ENCODE measurements around the gene EBF3. TPM values are rescaled to one million over a fixed set of nuclear protein-coding genes. Genes with fewer than 3 reads are reported as not detected.

Gene EBF3
- total RNA-seq, 4 donors from 2014 or later: 1.4 to 4.2 (median 2.4) TPM

GRCh38 chr10:129942019-129942277 lies 22.1 kb downstream of the EBF3 start:
- no peak overlapping the region for H3K27ac ChIP-seq
- H3K4me1 ChIP-seq: peaks cover 5% of the 10 kb centered on the region
- no peak overlapping the region for H3K4me3 ChIP-seq
- H3K27me3 ChIP-seq: no peaks in the 10 kb centered on the region
- 95% methylated on average over 4 of the region's 4 CpGs for WGBS
- no peaks in the 10 kb centered on the region for H3K36me3 ChIP-seq
- no peak for DNase-seq (ENCODE audit: low spot score in 2 of 2)
- no peak for TF ChIP-seq CTCF (IDR thresholded peaks at IDR 0.05)
- no peaks in the 10 kb centered on the region for H3K9me3 ChIP-seq

DNA sequence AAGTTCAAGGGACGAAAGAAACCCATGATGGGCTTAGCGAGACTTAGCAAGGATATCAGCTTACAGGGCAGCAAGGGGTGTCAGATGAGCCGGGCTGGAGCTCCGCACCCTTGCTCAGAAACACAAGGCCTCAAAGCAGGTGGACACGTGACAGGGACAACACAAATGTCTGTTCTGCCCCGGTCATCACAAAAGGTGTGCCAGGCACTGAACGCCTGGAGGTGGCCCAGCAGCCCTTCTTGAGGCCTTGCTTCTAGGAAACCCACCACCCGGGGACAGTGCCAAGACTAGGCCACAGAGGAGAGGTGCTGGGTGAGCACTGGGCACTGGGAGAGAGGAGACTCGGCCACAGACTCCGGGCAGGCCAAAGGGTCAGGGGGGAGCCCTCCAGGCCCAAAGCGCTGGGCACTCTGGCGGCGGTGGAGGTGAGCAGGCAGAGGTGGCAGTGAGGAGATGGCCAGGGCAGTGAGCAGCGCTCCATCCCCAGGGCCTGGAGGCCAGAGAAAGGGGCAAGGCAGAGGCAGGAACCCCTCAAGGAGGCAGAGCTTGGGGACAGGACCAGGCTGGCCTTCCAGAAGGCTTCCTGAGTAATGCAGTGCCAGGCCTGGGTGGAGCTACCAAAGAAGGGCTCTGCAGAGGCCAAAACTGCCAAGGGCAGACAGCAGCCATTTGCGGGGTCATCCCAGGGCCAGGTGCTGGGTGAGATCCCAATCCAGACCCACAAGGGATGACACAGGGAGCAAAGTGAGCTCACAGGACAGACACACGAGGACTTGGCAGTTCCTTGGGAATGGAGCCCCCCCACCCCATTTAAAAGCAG lies 22.7 kb downstream of the EBF3 start:
- Histone ChIP-seq H3K4me1 (peaks cover 3% of the 10 kb centered on the region), H3K36me3 (no peaks in the 10 kb centered on the region), H3K9me3 (no peaks in the 10 kb centered on the region), H3K4me3 (no peak overlapping the region), H3K27me3 (no peaks in the 10 kb centered on the region), H3K27ac (no peak overlapping the region)
- 80% methylated on average over 15 of the region's 16 CpGs for whole genome bisulfite sequencing
- no peak for TF ChIP-seq EP300 (IDR thresholded peaks at IDR 0.05)
- TF ChIP-seq CTCF (IDR thresholded peaks at IDR 0.05): no peak
- TF ChIP-seq POLR2AphosphoS5 (IDR thresholded peaks at IDR 0.05): no peak
- TF ChIP-seq POLR2A (IDR thresholded peaks at IDR 0.05): no peak
- peak in 1 of 2 donors; percentile 58 for DNase-seq (ENCODE audit: low spot score in 2 of 2)

GRCh38 chr10:129940617-129941198 lies 23.4 kb downstream of the EBF3 start:
- Histone ChIP-seq H3K36me3 (no peaks in the 10 kb centered on the region), H3K4me1 (no peaks in the 10 kb centered on the region), H3K4me3 (no peak overlapping the region), H3K27me3 (no peaks in the 10 kb centered on the region), H3K9me3 (no peaks in the 10 kb centered on the region), H3K27ac (no peak overlapping the region)
- DNase-seq (ENCODE audit: low spot score in 2 of 2): peak in 1 of 2 donors; percentile 76
- WGBS: 80% methylated on average over 7 of the region's 13 CpGs
- TF ChIP-seq POLR2AphosphoS5 (IDR thresholded peaks at IDR 0.05): no peak
- TF ChIP-seq EP300 (IDR thresholded peaks at IDR 0.05): no peak
- no peak for TF ChIP-seq POLR2A (IDR thresholded peaks at IDR 0.05)
- no peak for TF ChIP-seq CTCF (IDR thresholded peaks at IDR 0.05)

GRCh38 chr10:129939416-129940275 lies 24.4 kb downstream of the EBF3 start:
- Histone ChIP-seq H3K4me1 (no peaks in the 10 kb centered on the region), H3K4me3 (no peak overlapping the region), H3K27ac (no peak overlapping the region), H3K36me3 (no peaks in the 10 kb centered on the region), H3K9me3 (no peaks in the 10 kb centered on the region), H3K27me3 (no peaks in the 10 kb centered on the region)
- 71% methylated on average over 19 of the region's 23 CpGs for WGBS
- DNase-seq (ENCODE audit: low spot score in 2 of 2): peak in 1 of 2 donors; percentile 72
- no peak for TF ChIP-seq POLR2AphosphoS5 (IDR thresholded peaks at IDR 0.05)
- TF ChIP-seq EP300 (IDR thresholded peaks at IDR 0.05): no peak
- no peak for TF ChIP-seq POLR2A (IDR thresholded peaks at IDR 0.05)
- TF ChIP-seq CTCF (IDR thresholded peaks at IDR 0.05): no peak

- no peaks in the 10 kb centered on the region for H3K27me3 ChIP-seq
- no peaks in the 10 kb centered on the region for H3K36me3 ChIP-seq
- H3K4me3 ChIP-seq: no peak overlapping the region
- WGBS: 58% methylated on average over 8 of the region's 8 CpGs
- TF ChIP-seq EP300 (IDR thresholded peaks at IDR 0.05) (no peak), POLR2A (IDR thresholded peaks at IDR 0.05) (no peak), POLR2AphosphoS5 (IDR thresholded peaks at IDR 0.05) (no peak), CTCF (IDR thresholded peaks at IDR 0.05) (no peak)
- DNase-seq (ENCODE audit: low spot score in 2 of 2): peak in 1 of 2 donors; percentile 47
- no peaks in the 10 kb centered on the region for H3K9me3 ChIP-seq
- H3K27ac ChIP-seq: no peak overlapping the region
- no peaks in the 10 kb centered on the region for H3K4me1 ChIP-seq
These were observed 25.6 kb downstream of the EBF3 start for GRCh38 chr10:129938460-129938859.

Data from suprapubic skin (tissue), 4 donors.